Muscle of back (tissue), 13 donors: ENCODE measurements around the gene NTNG1. TPM values are rescaled to one million over a fixed set of nuclear protein-coding genes. Genes with fewer than 3 reads are reported as not detected.
A peak's percentile ranks its signal among the peaks of the same experiment; 100 is the strongest.
"Not testable (repeated sequence)": the region's sequence is repeated elsewhere in the genome, so short reads cannot be mapped to it uniquely, and the experiment has no call there.

Experiments used
- DNase-seq, 3 donors: peaks; one replicate each; pipeline versions ENCODE4 v3.0.0 to v3.0.0-alpha.2; 2013
- long read RNA-seq, 9 donors: transcript quantifications; one replicate each; lab custom pipeline, GENCODE V29; 2026
- polyA plus RNA-seq, 10 donors: library from polyadenylated mRNA; unstranded; fragments of 120-200 nt; gene quantifications; one replicate each; pipeline ENCODE4 v1.2.1, GENCODE V29; 2013; ENCODE audit not compliant: insufficient read length in 10 of 10

Gene NTNG1
- 10 to 100 TPM in 5 of 10 donors, 1 to 10 TPM in 5; 6.4 to 18.1 (median 10.5) TPM for polyA plus RNA-seq
- long read RNA-seq, donor 1, partial matches to known transcripts: 0 of 1 reads
- long read RNA-seq, donor 1, other reads (novel, unspliced or antisense): 0 of 1 reads
- long read RNA-seq, donor 2: 0 reads
- long read RNA-seq, donor 3: 0 reads
- long read RNA-seq, donor 4: 0 reads
- long read RNA-seq, donor 5, full-length matches to known transcripts: 2 of 2 reads
- long read RNA-seq, donor 5, partial matches to known transcripts: 0 of 2 reads
- long read RNA-seq, donor 5, other reads (novel, unspliced or antisense): 0 of 2 reads
- long read RNA-seq, donor 6: 0 reads
- long read RNA-seq, donor 7, partial matches to known transcripts: 0 of 2 reads
- long read RNA-seq, donor 7, other reads (novel, unspliced or antisense): 0 of 2 reads
- long read RNA-seq, donor 8: 0 reads
- long read RNA-seq, donor 9: 0 reads

DNA sequence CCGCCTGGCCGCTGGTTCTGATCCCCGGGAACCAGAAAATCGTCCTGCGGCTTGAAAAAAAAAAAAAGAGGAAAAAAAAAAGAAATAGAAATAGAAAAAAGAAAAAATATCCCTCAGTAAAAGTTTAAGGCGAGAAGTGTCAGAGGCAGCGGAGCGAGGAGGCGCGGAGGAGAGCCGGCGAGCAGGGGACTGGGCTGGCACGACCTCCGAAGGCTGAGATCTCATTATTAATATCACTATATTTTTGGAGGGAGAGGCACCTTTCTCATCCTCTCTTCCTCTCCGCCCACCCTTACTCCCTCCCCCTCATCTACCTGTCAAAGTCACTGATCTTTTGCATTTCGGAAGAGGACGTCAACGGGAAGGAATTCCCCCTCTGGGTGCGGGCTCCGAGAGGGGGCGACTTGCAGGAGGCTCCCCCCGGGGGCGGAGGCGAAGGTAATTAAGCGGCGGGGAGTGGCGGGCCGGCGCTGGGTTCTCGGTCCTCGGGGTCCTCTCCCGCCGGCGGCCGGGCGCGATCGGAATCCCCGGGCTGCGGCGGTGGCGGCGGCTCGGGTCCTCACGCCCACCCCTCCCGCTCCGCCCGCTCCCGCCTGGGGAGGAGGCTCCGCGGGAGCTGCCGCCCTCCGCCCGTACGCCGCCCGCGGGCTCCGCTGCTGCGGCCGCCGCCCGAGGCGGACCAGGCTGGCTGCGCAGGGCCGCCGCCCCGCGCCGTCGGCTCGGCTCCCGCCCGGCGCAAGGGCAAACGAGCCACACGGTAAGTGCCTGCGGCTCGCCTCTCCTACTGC, at the start of gene NTNG1:
Gene NTNG1 (plus strand): TSS at position 337 of the 788 bp plus-strand sequence.
- DNase-seq: peak in 1 of 3 donors; percentile 67

DNA sequence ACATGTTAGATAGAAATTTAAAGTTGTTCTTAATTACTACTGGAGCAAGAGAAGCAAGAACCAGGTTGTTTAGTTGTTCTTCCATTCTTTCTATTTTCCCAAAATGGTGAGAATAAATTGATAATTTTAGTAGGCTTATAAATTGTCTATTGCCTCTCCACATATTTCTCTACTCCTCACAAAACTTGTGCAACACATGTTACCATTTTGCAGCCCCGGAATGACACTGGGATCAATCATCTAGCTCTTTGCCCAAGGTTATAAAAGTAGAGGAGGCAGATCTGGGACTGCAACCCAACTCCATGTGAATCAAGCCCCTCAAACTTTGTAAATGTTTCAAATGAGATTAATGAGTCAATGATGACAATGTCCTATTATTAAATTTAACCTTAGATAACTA, 49.4 kb upstream of the NTNG1 start:
- DNase-seq: no peak

DNA sequence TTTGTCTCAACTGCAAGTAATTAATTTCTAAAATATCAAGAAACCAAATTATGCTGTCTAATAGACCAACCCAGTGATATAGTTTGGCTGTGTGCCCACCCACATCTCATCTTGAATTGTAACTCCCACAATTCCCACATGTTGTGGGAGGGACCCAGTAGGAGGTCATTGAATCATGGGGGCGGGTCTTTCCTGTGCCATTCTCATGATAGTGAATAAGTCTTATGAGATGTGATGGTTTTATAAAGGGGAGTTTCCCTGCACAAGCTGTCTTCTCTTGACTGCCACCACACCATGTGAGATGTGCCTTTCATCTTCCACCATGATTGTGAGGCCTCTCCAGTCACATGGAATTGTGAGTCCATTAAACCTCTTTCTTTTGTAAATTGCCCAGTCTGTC, 47.4 kb upstream of the NTNG1 start:
- DNase-seq: not testable (repeated sequence)

DNA sequence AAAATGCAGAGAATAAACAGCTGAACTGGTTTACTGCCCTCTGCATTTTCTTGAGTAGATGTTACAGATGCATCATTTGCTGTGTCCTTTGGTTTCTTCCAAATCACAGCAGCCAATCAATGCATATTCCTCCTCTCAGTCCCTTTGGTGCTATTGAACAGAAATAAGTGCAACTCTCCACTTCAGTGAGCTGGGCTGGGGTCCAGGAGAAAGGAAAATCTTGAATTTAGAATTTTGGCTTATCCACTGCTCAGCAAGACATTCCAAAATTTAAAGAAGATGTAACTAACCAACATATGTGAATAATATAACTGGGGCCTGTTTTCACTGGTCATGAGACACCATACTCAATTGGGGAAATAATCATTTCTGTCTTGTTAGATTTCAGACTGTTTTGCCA, 45.2 kb upstream of the NTNG1 start:
- DNase-seq: peak; percentile 37 to 77 (median 56)

DNA sequence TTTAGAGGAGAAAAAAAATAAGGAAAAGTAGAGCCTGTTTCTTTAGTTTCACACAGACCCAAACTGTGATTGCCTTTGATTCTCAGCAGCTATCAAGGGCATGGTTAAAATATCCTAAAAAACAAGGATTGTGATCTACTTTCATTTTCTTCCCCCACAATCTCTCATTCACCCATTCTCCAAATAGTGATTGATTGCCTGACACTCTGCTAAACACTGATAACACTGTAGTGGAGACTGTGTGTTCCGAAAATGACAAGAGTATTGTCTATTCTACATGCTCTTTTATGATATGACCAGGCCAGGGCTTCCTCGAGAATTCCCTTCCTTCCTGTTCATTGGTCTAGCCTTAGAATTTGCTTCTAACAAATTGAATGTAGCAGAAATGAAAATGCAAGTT, 44.1 kb upstream of the NTNG1 start:
- DNase-seq: no peak

DNA sequence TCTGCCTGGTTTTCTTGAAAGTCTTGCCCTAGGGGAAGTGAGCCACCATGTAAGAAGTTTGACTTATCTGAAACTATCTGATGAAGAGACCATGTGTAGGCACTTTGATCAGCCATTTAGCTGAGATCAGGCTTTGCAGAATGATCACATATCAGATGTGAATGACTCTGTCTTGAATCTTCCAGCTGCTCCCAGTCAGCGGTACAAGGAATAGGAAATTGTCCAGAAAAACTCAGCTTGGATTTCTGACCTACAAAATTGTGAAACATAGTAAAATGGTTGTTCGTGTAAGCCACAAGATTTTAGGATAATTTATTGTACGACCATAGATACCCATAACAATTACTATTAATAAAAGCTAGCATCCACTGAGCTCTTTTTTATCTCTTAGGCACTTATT, 41.9 kb upstream of the NTNG1 start:
- DNase-seq: peak in 1 of 3 donors; percentile 42

DNA sequence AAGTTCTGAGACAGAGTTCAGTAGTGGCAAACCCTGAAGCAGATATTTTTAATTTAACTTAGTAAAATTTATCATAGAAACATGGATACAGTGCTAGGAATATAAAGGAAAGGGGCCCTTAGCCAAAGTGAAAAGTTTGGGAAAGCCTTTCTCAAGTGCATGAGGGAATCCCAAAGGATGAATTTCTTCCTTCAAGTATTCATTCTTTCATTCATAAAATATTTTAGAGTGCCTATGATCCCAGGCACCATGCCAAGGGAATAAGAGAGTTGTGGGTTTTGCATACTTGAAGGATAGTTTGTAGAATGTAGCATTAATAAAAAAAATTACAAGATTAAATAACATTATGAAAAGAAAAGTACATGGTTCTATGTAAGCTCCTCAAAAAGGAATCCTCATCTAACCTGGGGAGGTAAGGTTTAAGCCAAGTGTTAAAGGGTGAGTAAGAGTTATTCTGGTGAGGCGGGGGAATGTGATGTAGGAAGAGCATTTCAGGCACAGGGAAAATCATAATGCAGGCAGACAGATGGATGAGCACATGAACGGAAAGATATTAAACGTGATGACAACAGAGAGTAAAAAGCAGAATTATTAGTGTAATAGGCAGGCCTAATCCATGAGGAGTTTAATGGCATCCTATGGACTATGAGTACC, 40.4 kb upstream of the NTNG1 start:
- DNase-seq: peak; percentile 53 to 74 (median 56)

DNA sequence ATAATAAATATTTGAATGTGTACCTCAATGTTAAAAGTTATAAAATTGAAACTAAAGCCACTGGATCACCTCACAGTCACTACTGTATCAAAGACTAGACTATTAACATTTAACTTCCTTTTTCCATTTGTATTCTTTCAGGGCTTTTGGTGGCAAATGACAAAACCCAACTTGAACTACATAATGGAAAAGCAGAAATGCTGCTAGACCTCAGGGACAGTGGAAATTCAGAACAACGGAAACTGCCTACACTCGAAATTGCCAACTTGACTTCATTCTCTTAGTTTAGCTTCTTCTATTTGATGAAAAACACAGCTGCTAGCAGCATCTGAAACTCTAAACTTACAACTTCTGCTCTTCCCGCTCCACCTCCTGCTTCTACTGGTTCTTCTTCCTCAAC, 34.9 kb upstream of the NTNG1 start:
- DNase-seq: peak in 1 of 3 donors; percentile 23

DNA sequence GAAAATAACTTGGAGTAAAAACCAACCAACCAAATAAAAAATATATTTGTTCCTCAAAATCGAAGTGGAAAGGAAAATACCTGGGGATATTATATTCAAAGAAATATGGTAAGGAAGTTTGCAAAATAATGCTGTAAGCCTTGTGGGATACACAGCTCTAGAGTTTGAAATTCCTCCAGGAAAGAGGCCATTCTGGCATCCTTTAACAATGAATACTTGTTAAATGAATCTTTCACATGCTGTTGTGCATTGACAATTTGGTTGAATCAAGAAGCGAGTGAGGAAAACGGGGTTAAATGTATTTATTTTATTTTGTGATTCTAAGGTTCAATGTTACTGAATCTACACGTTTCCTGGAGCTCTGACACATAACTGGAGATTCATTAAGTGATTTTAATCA, 30.5 kb upstream of the NTNG1 start:
- peak; percentile 65 to 90 (median 82) for DNase-seq

DNA sequence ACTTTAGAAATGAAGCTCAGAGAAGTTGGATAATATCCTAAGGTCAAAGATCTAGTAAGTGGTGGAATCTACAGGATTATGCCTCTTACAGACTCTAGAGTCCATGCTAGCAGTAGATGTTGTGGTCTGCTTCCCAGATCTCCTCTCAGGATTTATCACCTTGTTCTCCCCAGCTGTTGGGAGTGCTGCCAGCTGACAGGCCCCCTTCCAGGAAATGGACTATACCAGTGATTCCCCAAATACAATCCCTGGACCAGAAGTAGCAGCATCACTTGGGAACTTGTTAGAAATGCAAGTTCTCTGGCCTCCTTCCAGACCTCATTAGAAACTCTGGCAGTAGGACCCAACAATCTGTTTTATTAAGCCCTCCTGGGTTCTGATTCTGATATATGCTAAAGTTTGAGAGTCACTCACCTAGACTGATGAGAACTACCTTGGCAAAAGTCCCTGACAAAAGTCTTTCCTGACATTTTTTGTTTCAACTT, 24.5 kb upstream of the NTNG1 start:
- DNase-seq: peak in 2 of 3 donors; percentile 48 to 76

DNA sequence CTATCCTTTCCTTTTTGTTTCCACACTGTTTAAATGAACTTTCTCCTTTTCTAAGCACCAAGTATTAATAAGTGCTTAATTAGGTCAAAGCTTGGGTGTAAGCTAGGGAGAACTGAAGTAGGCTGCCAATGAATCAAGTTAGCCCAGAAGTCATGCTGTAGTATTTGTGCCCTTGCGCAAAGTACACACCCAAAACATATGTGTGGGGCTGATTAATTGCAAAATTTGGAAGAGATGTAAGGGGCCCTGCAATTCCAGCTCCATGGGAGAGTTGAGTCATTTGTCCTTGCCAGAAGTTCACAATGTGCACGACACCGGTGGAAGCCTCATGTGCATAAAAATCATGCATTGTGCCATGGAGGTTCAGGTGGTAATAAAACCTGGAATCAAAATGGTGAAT, 18.6 kb upstream of the NTNG1 start:
- no peak for DNase-seq

DNA sequence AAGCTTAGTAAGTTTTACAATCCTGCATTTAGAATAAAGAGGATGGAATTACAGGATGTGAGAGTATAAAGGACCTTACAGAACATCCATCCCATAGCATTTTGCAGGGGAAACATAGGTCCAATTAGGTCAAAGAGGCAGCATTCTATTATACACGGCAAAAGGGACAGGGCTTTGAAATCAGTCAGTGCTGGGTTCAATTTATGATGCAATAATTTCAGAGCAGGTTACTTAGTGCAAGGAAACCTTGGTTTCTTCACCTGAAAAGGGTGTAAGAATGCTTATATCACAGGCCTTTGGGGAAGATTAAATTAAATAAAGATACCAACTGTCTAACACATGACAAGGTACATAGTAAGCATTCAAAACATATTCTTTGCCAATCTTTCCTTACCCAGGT, 17.1 kb upstream of the NTNG1 start:
- DNase-seq: no peak

DNA sequence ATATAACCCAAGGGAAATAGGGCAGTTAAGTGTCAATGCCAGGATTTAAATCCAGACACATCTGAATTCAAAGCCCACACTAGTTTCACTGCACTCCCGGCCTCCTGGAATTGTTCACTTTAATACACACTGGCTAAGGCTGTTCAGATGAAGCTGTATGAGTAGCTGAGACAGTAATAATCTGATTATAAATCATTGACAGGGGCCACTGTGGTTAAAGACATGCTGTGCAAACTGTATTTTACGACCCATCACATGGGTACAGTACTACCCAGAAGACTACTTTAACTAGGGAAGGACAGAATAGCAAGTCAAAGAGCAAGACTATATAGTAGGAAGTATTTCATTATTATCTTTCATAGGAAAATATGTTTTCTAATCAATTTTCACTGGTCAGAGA, 16.1 kb upstream of the NTNG1 start:
- DNase-seq: no peak

DNA sequence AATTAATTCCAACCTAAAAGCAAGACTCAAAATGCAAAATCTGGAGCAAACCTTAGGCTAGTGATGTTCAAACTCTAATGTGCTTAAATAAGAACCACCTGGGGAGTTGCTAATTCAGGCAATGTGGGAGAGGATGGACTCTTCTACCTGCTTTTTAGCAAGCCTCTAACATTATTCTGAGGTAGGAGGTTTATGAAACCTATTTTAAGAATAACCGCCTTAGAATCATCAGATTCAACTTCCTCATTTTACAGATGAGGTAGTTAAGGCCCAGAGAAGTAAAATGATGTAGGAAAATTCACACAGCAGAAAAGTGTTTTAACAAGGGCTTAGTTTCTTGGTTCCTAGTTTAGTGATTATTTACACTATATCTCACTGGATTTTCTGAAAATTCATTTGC, 8.6 kb upstream of the NTNG1 start:
- no peak for DNase-seq

DNA sequence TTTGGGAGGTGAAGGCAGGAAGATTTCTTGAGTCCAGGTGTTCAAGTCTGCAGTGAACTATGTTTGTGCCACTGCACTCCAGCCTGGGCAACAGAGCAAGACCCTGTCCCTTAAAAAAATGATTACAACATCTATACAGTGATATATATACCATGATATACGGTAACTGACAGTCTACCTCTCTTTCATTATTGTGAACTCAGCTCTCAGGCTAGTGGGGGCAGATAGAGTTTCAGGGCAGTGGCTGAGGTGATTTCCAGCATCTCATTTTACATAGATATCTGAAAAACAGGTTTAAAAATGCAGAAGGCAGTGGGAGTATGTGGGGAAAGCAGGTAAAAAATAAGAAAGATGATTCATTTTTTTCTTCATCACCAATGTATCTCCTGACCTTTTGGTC, 8.1 kb upstream of the NTNG1 start:
- no peak for DNase-seq

DNA sequence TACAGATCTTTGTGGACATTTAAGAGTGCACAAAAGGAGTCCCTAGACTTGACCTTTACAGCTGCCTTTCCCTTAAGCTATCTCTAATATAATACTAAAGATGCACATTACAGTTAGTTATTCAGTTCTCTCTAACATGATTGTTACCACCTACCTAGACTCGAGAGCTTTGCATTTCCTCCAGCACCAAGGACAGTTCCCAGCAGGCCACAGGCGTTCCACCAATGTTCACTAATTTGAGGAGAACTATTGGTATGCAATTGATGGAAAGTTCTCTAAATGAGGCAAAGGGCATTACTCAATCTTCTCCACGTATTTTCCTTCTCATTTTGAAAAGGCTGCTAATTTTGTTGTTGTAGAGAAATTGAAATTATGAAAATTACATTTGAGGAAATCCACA, 5.4 kb upstream of the NTNG1 start:
- DNase-seq: peak in 2 of 3 donors; percentile 77

DNA sequence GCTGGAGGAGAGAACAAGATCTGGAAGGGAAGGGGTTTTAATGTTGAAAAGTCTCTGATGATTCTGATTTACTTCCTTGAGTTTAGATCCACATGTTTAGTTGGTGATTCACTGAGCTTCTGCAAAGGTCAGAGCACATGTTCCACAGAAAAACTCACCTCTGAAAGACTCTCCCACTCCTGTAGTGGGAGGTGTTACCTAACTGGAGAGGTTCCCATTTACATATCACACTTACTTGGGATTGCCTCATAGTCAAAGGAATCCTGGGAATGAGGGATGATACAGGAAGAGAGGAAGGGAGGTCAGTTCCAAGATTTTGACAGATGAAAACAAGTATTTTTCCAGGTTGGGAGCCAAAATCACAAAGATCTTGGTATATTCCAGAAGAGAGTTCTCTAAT, 2.7 kb upstream of the NTNG1 start:
- DNase-seq: no peak

DNA sequence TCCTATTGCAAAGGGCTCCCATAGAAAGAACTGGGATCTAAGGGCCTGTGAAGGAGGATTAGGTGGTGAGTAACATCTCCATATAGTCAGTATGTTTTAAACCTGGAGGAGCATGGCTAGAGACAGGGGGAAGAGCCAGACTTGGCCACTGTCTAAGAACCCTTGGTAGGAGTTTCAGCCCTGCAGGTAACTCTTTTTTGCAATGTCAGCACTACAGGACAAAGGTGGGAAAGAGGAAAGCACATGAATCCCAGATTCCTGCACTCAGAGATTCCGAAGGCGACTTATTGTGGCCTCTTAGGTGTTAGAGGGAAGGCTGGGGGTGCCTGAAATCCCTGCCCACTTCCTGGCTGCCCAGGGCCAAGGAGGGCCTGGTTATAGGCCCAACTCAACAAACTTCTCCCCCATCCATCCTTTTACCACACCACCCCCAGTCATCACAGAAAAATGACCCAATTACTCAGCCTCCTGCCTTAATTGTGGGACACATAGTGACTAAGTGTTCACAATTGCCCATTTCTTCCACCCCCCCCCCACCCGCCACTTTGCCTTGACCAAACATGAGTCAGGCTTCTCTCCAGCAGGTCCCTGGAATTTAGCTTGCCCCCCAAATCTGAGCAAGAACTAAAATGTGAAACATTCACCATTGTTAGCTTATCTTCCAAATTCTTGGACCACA, 1.9 kb upstream of the NTNG1 start:
- DNase-seq: peak in 1 of 3 donors; percentile 58

DNA sequence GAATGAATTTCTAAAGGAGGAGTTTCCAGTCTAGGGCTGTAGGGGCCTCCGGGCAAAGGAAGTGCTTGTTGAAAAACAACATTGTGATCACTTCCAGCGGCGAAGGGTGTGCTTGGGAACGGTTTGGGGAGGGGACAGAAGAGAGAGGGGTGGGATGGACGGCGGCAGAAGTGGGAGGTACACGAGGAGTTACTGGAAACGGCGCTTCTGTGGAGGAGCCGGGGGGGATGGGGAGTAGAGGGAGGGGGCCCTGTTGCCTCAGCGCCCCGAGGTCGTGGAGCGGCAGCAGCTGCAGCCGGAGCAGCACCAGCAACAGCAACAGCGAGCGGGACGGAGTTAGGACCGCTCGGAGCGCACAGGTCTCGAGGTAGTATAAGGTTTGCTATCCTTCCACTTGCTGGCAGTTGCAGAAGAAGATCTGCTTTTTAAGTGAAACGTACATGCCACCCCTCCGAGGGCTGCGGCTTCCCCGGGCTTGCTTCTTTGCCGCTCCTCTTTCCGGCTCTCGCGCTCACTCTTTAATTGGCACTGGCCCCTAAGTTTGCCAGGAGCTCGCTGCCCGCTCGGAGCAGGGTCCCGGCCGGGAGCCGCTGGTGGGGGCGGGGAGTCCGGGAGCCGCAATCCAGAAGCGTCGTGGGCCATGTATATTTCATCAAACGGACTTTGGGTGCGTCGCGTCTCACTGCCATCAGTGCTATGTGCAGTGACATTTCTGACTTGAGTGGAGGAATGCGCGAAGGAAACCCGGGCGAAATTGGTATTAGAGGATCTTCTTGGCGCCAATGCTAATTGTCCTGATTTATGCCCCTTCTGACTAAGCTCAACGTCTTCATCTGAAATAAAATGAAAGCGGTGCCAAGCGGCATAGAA, 771 bp upstream of the NTNG1 start:
- DNase-seq: peak; percentile 70 to 93 (median 77)

DNA sequence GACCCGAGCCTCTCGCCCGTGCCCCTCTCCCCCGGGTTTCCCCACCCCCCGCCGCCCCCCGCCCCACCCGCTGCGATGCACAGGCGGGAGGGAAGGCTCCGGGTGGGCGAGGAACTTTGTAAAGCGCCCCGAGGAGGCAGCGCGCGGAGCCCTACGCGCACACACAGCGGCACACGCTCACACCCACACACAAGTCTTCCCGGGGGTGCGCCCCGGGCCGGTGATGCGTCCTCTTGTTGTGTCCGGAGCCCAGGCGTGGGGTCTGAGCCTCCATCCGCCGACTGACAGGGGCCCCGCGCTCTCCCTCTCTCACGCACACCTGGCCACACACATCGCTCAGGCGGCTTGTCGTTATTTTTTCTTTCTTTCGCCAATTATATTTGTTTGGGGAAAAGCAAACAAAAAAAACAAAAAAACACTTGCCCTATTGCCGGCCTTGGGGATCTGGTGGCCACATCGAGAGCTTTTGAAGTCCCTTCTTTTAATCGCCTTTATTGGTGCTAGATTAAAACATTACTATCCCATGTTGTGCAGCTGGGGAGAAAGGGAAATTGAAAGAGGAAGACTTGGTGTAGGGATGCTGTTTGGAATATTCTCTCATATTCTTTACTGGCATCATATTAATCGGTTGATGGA, 770 bp downstream of the NTNG1 start:
- DNase-seq: peak; percentile 12 to 79 (median 51)
